SK-N-MC (cell line): ENCODE data around the gene LRRC72.

Experiments used
- DNase-seq: peaks from one replicate; pipeline ENCODE4 v3.0.0-alpha.2; 2011; ENCODE audit warnings: low read depth, low spot score
- H3K27ac ChIP-seq: fragments of 200-600 bp; sonication (generic); 2 replicates; pipeline ENCODE4 v1.5.1; 2016; ENCODE audit warnings: mixed run types
- H3K36me3 ChIP-seq: fragments of 200-600 bp; sonication (generic); 2 replicates; pipeline ENCODE4 v1.6.1; 2017; ENCODE audit warnings: antibody characterized with exemption, low read length, mixed read lengths; ENCODE audit not compliant: insufficient read depth
- H3K4me3 ChIP-seq: fragments of 200-600 bp; sonication (generic); 2 replicates; pipeline ENCODE4 v1.5.1; 2016
- H3K9ac ChIP-seq: fragments of 200-600 bp; sonication (generic); 2 replicates; pipeline ENCODE4 v1.8.0; 2017; ENCODE audit warnings: mixed run types, mixed read lengths; ENCODE audit not compliant: insufficient read length
- H3K9me3 ChIP-seq: fragments of 200-600 bp; sonication (generic); 2 replicates; pipeline ENCODE4 v1.6.1; 2017; ENCODE audit warnings: low read depth, mild to moderate bottlenecking, antibody characterized with exemption, low read length, moderate library complexity, mixed read lengths
- EZH2 ChIP-seq: fragments of 200-600 bp; sonication (generic); IDR thresholded peaks from one replicate; pipeline ENCODE4 v1.6.1; 2017; ENCODE audit warnings: antibody characterized with exemption
- FOXP2 ChIP-seq: optimal IDR thresholded peaks from 2 replicates; pipeline ENCODE3; 2011; ENCODE audit warnings: mild to moderate bottlenecking, moderate library complexity; ENCODE audit not compliant: insufficient read depth; ENCODE audit errors: extremely low read length, control extremely low read depth
- POLR2AphosphoS5 ChIP-seq: IDR thresholded peaks from 2 replicates; pipeline ENCODE4 v1.6.1; 2012; ENCODE audit warnings: mild to moderate bottlenecking, low read depth, low read length, borderline replicate concordance

Gene LRRC72

DNA sequence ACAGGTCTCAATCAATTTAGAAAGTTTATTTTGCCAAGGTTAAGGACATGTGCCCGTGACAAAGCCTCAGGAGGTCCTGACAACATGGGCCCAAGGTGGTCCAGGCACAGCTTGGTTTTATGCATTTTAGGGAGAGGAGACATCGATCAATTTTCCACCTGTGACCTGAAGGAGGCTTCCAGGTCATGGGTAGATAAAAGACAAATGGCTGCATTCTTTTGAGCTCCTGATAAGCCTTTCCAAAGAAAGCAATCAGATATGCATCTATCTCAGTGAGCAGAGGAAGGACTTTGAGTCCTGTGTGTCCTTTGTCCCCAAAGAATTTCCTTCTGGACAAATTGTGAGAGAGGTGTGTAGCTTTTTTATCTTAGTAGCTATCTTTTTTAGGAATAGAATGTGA lies 15.8 kb downstream of the LRRC72 start:
- Histone ChIP-seq H3K36me3 (no peaks in the 10 kb centered on the region), H3K4me3 (no peak overlapping the region), H3K27ac (no peak overlapping the region), H3K9ac (no peak overlapping the region), H3K9me3 (no peaks in the 10 kb centered on the region)
- no peak for DNase-seq
- no peak for TF ChIP-seq EZH2
- TF ChIP-seq POLR2AphosphoS5: no peak
- TF ChIP-seq FOXP2: no peak

DNA sequence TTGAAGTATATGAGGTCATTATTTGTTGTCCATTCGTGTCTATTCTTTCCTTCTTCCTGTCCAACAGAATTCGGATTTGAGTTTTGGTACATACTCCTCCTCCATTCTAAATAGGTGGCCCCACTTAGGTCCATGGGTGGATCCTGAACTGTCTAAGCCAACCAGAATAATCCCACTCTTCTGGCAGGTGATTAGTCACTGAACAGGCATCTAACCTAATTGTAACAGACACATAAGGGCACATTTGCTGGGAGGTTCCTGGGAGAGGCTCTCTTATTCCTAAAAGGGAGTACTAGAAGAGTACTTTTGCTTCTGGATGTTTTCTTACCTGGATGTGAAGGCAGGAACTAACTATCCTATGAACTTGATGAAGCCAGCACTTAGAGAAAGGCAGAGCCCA lies 16.8 kb downstream of the LRRC72 start:
- H3K27ac ChIP-seq: no peak overlapping the region
- no peak for DNase-seq
- H3K36me3 ChIP-seq: no peaks in the 10 kb centered on the region
- no peaks in the 10 kb centered on the region for H3K9me3 ChIP-seq
- no peak for TF ChIP-seq EZH2
- TF ChIP-seq POLR2AphosphoS5: no peak
- TF ChIP-seq FOXP2: no peak
- H3K4me3 ChIP-seq: no peak overlapping the region
- no peak overlapping the region for H3K9ac ChIP-seq

DNA sequence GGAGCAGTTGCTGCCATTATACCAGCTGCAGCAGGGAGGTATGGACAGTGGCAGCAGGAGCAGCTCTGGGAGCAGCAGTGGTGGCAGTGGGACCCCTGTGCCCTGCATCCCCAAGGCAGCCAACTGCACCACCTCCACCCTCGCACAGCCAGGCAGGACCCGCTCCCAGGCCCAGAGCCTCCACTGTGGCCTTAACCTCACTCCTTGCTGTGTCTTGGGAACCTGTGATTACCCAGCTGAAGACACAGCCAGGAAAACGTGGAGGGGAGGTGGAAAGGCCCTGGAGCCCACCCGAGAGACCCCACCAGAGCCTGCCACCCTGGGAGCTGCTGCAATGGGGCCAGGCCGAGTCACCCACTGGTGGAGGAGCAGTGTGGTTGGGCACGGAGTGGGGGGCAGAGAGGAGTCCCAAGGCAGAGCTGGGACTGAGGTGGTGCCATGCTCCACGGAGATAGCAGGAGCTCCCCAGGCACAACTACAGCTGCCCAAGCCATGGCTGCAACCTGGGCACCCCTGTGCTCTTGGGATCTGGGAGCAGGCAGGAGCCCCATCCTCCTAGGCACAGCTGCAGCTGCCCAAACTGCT lies 20.4 kb downstream of the LRRC72 start:
- no peak overlapping the region for H3K4me3 ChIP-seq
- no peak overlapping the region for H3K9ac ChIP-seq
- TF ChIP-seq EZH2 (no peak), POLR2AphosphoS5 (no peak), FOXP2 (no peak)
- no peak for DNase-seq
- H3K27ac ChIP-seq: no peak overlapping the region
- H3K9me3 ChIP-seq: no peaks in the 10 kb centered on the region
- H3K36me3 ChIP-seq: no peaks in the 10 kb centered on the region

- H3K9me3 ChIP-seq: no peaks in the 10 kb centered on the region
- no peak overlapping the region for H3K9ac ChIP-seq
- TF ChIP-seq EZH2: no peak
- TF ChIP-seq POLR2AphosphoS5: no peak
- no peak for TF ChIP-seq FOXP2
- no peak for DNase-seq
- no peak overlapping the region for H3K27ac ChIP-seq
- H3K36me3 ChIP-seq: no peaks in the 10 kb centered on the region
- no peak overlapping the region for H3K4me3 ChIP-seq
Observed at GRCh38 chr7:16548428-16548827, 21.8 kb downstream of the LRRC72 start.

DNA sequence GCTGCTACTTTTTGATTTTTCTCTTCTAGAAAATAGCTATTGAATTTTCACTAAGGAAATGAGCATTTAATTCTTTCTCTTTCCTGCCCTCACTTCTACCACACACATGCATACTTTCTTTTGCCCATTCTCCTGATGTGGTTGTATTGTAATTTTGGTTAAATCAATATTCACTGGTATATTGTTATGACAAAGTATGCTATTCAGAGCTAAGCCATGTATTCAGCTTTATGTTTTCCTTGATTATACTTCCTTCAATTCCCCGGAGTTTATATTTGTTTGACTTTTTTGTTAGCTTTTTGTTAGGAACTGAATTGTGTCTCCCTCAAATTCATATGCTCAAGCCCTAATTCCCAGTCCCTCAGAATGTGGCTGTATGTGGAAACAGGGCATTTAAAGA lies 24.0 kb downstream of the LRRC72 start:
- Histone ChIP-seq H3K27ac (no peak overlapping the region), H3K9ac (no peak overlapping the region), H3K36me3 (no peaks in the 10 kb centered on the region), H3K9me3 (no peaks in the 10 kb centered on the region), H3K4me3 (no peak overlapping the region)
- no peak for TF ChIP-seq POLR2AphosphoS5
- no peak for DNase-seq

- no peak overlapping the region for H3K9ac ChIP-seq
- no peak overlapping the region for H3K4me3 ChIP-seq
- no peaks in the 10 kb centered on the region for H3K9me3 ChIP-seq
- H3K27ac ChIP-seq: no peak overlapping the region
- H3K36me3 ChIP-seq: no peaks in the 10 kb centered on the region
- DNase-seq: no peak
- TF ChIP-seq POLR2AphosphoS5: no peak
- TF ChIP-seq FOXP2: no peak
- TF ChIP-seq EZH2: no peak
Observed at GRCh38 chr7:16554518-16555236, 28.1 kb downstream of the LRRC72 start.

DNA sequence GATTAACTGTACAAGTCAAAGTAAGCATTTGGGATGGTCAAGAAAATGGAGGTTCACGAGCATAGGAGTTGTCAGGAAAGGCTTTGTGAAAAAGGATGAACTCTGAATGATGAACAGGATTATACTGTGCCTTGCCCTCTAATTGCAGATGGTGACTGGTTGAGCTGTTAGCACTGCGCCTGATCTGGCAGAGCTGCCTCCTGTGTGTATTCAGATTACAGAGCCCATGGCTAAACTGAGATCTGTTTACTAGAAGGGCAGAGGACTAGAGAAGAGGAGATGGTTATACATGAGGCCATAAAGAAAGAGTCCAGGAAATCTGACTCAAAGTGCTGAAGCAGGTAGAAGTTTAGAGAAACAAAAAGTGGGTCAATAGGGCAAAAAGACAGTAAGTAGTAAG lies 29.7 kb downstream of the LRRC72 start:
- Histone ChIP-seq H3K36me3 (no peaks in the 10 kb centered on the region), H3K9ac (no peak overlapping the region), H3K27ac (no peak overlapping the region), H3K4me3 (no peak overlapping the region), H3K9me3 (no peaks in the 10 kb centered on the region)
- DNase-seq: no peak
- TF ChIP-seq POLR2AphosphoS5 (no peak), EZH2 (no peak), FOXP2 (no peak)

DNA sequence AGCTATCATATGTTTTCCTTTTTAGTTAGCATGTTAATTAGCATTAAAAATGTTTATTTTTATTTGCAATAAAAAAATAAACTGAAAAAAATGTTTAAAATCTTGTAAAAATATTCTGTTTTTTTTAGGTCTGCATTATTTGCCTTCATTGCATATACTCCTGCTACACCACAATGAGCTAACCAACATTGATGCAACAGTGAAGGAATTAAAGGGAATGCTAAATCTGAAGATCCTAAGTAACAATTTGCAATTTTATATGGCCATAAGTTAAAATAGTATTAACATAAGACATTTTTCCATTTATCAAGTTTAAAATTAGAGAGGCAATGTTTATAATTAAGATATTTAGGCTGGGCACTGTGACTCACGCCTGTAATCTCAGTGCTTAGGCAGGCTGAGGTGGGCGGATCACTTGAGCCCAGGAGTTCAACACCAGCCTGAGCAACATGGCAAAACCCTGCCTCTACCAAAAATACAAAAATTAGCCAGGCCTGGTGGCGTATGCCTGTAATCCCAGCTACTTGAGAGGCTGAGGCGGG lies 32.2 kb downstream of the LRRC72 start:
- DNase-seq: no peak
- TF ChIP-seq EZH2 (no peak), POLR2AphosphoS5 (no peak)
- H3K36me3 ChIP-seq: no peaks in the 10 kb centered on the region
- H3K9ac ChIP-seq: no peak overlapping the region
- H3K4me3 ChIP-seq: no peak overlapping the region
- H3K27ac ChIP-seq: no peak overlapping the region
- no peaks in the 10 kb centered on the region for H3K9me3 ChIP-seq

DNA sequence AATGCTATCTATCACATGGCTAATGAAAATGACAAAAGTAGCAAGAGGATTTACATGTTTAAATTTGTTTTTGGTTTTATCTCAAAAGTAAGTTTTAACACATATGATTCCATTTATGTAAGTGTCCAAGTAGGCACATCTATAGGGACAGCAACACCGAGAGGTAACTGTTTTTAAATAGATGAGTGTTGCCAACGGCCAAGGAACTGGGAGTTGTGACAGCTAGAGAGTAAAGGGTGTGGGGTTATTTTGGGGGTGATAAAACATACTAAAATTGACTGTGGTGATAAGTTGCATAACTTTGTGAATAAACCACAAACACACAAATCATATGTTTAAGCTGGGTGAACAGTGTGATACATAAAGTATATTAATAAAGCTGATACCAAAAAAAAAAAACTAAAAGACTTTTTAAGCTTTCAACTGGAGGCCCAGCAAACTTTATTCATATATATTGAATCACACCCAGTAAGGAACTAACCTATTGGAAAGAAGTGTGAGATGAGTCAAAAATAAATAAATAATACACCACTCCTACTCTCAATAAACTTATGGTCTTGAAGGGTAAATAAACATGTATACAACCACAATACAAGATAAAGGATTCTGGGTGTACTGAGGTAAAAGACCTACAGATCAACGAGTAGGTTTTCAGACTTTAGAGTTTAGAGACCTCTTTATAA lies 33.0 kb downstream of the LRRC72 start:
- no peak for TF ChIP-seq FOXP2
- no peak for TF ChIP-seq POLR2AphosphoS5
- no peak for TF ChIP-seq EZH2
- Histone ChIP-seq H3K27ac (no peak overlapping the region), H3K36me3 (no peaks in the 10 kb centered on the region), H3K9ac (no peak overlapping the region), H3K9me3 (no peaks in the 10 kb centered on the region), H3K4me3 (no peak overlapping the region)
- no peak for DNase-seq
